GM12892 (cell line): ENCODE results near the gene LMNA.

Experiments used
- DNase-seq: peaks from one replicate; pipeline ENCODE4 v3.0.0; 2011; ENCODE audit not compliant: insufficient read length
- FAIRE-seq: peaks from 2 replicates; lab custom pipeline; 2011; peaks lifted over from hg19 to GRCh38; lab: Jason Lieb, UNC
- POLR2A ChIP-seq: IDR thresholded peaks from 2 replicates; pipeline ENCODE4 v1.6.1; 2011; ENCODE audit warnings: low read depth, low read length, control low read depth
- POLR2AphosphoS5 ChIP-seq: IDR thresholded peaks from 2 replicates; pipeline ENCODE4 v1.6.1; 2011; ENCODE audit warnings: low read depth, low read length, control low read depth
- TAF1 ChIP-seq: IDR thresholded peaks from 2 replicates; pipeline ENCODE4 v1.6.1; 2011; ENCODE audit warnings: low read depth, mild to moderate bottlenecking, control low read depth, low read length, borderline replicate concordance

LMNA gene

GRCh38 chr1:156154317-156154749 is 39.8 kb downstream of the LMNA start:
- FAIRE-seq (peak; percentile 85), DNase-seq (peak; percentile 86)
- TF ChIP-seq POLR2A = peak; percentile 70
- no peak for TF ChIP-seq TAF1
- 0 out of 2 replicates have a peak, but pooled peaks have one; percentile 39 for TF ChIP-seq POLR2AphosphoS5

DNA sequence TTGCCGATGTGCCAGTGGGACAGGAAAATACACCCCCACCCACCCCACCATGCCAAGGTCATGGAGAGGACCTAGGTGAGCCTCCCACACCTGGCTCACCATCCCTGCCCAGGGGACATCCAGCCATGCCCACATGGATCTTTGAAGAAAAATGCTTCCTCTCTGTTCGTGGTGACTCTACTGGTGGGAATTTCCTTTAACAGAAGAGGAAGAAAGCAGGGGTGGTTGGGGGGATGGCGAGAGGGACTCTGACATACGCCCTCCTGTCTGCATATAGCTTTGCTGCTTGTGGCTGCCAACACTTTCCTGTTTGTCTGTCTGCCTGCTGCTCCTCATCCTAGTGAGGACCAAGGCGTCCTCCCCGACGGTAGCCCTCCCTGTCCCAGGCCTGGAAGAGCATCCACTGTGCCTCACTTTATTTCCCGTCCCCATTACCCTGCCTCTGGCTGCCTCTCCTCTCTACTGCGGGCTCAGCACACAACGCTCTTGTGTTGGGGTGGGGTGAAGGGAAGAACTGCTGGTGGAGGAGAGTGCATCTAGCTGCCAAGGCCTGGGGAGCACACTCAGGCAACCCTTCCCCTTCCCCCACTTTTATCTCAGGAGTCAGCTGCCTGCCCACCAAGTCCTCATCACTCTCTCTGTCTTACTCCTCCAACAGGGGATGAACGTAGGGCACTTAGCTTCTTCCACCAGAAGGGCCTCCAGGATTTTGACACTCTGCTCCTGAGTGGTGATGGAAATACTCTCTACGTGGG is 41.4 kb downstream of the LMNA start:
- no peak for FAIRE-seq
- no peak for DNase-seq
- TF ChIP-seq POLR2AphosphoS5 (no peak), TAF1 (no peak), POLR2A (no peak)

- FAIRE-seq = peak; percentile 14
- no peak for DNase-seq
- TF ChIP-seq POLR2AphosphoS5 (no peak), POLR2A (no peak), TAF1 (no peak)
Measured at GRCh38 chr1:156157506-156157905, 43.0 kb downstream of the LMNA start.

- TF ChIP-seq POLR2A (no peak), POLR2AphosphoS5 (no peak)
- DNase-seq = no peak
- no peak for FAIRE-seq
Measured at GRCh38 chr1:156157966-156158365, 43.5 kb downstream of the LMNA start.

GRCh38 chr1:156160000-156160742 is 45.7 kb downstream of the LMNA start:
- FAIRE-seq = no peak
- TF ChIP-seq POLR2AphosphoS5 (no peak), POLR2A (no peak), TAF1 (no peak)
- DNase-seq = no peak

GRCh38 chr1:156160743-156161171 is 46.2 kb downstream of the LMNA start:
- TF ChIP-seq POLR2AphosphoS5 (no peak), TAF1 (no peak), POLR2A (no peak)
- FAIRE-seq (no peak), DNase-seq (no peak)

GRCh38 chr1:156162430-156163037 is 48.0 kb downstream of the LMNA start:
- DNase-seq (no peak), FAIRE-seq (no peak)

DNA sequence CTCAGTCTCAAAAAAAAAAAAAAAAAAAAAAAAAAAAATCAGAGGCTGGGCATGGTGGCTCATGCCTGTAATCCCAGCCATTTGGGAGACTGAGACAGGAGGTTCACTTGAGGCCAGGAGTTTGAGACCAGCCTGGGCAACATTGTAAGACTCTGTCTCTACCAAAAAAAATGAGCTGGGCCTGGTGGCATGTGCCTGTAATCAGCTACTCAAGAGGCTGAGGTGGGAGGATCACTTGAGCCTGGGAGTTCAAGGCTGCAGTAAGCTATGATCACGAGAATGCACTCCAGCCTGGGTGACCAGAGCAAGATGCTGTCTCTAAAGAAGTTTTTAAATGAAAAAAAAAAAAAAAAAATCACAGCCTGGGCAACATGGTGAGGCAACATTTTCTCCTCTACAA is 49.2 kb downstream of the LMNA start:
- DNase-seq (no peak), FAIRE-seq (no peak)
- TF ChIP-seq POLR2A (no peak), TAF1 (no peak), POLR2AphosphoS5 (no peak)

More at GRCh38 chr1:156162430-156163037, 48.0 kb downstream of the LMNA start:
- no peak for TF ChIP-seq POLR2A
- no peak for TF ChIP-seq POLR2AphosphoS5
- TF ChIP-seq TAF1 = no peak

- no peak for DNase-seq
- no peak for FAIRE-seq
Measured at GRCh38 chr1:156164125-156164831, 49.8 kb downstream of the LMNA start.

GRCh38 chr1:156165083-156165482 is 50.6 kb downstream of the LMNA start:
- TF ChIP-seq TAF1 = no peak
- TF ChIP-seq POLR2A = no peak
- TF ChIP-seq POLR2AphosphoS5 = no peak
- DNase-seq (no peak), FAIRE-seq (no peak)

More at GRCh38 chr1:156164125-156164831, 49.8 kb downstream of the LMNA start:
- TF ChIP-seq TAF1 (no peak), POLR2A (no peak), POLR2AphosphoS5 (no peak)

- DNase-seq (no peak), FAIRE-seq (no peak)
- TF ChIP-seq TAF1 (no peak), POLR2AphosphoS5 (no peak), POLR2A (no peak)
Measured at GRCh38 chr1:156167536-156167935, 53.0 kb downstream of the LMNA start.

DNA sequence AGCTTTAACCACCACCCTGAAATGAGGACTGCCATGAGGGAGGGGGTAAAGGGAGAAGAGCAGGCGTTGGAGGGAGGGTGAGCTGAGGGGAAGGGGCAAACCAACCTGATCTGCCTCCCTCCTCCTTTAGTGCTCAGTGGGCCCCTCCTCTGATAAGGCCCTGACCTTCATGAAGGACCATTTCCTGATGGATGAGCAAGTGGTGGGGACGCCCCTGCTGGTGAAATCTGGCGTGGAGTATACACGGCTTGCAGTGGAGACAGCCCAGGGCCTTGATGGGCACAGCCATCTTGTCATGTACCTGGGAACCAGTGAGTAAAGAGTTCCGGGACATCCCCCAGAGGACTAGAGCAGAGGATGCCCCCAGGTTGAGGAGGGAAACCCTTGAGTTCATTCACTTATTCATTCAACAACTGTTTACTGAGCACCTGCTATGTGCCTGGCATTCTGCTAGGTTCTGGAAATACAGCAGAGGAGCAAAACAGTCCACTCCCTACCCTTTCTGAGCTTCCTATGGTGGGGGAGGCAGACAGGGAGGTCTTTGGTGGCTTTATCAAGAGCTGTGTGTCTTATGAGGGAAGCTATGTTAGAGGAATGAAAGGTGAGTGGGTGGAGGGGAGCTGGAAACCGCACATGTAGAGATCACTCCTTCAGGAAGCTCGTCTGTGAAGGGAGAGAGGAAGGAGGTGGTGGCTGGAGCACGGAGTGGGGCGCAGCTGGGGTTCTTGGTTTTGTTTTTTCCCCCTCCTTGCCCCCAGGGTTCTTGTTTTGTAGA is 58.4 kb downstream of the LMNA start:
- DNase-seq (no peak), FAIRE-seq (no peak)
- TF ChIP-seq TAF1 (no peak), POLR2A (no peak), POLR2AphosphoS5 (no peak)
